ENCODE data around the gene MARCHF3. TPM values are rescaled to one million over a fixed set of nuclear protein-coding genes. Genes with fewer than 3 reads are reported as not detected.
"Not testable (repeated sequence)": the region's sequence is repeated elsewhere in the genome, so short reads cannot be mapped to it uniquely, and the experiment has no call there.

Gene MARCHF3
- total and polyA plus RNA-seq, 2 of the 13 experiments (the other 11 are each of a cell fraction or from before 2014, with no cell fraction given): 4.8 to 11.9 TPM

DNA sequence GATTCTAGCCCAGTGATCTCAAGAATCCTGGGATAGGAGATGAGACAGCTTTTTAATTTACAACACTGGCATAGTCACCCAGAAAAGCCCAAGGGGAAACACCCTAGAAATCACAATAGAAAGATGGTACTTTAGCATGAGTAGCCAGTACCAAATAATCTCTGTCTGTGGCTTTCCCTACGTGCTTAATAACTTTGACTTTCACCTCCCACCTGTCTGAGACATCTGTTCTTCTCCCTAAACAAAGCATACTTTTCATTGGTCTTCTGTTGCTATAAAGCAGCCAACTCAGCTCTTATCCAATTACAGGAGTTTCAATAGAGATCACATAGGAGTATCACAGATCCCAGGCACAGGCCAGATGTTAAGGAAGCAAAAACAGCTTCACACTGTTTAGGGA, 10.4 kb downstream of the MARCHF3 start:
- Histone ChIP-seq H4K20me1 (ENCODE audit: insufficient read depth, low read length) (no peaks in the 10 kb centered on the region), H2AFZ (ENCODE audit: low read length) (no peak overlapping the region), H3K9me3 (ENCODE audit: low read length) (no peaks in the 10 kb centered on the region), H3K9ac (ENCODE audit: insufficient read depth, low read depth, low read length) (no peak overlapping the region), H3K27ac (ENCODE audit: extremely low read length, insufficient read depth, low read length) (no peak overlapping the region), H3K27me3 (ENCODE audit: control insufficient read depth in 1 of 2, insufficient read depth in 2 of 2, low read length in 2 of 2) (no peaks in the 10 kb centered on the region), H3K36me3 (replicated peaks in 1 of 2; ENCODE audit: control insufficient read depth in 1 of 2, insufficient read depth in 2 of 2, low read length in 2 of 2) (no peaks in the 10 kb centered on the region), H3K4me3 (replicated peaks in 1 of 3; ENCODE audit: insufficient read depth in 1 of 3, low read depth in 2 of 3, low read length in 3 of 3) (no peak overlapping the region), H3K4me2 (ENCODE audit: low read depth, low read length) (no peak overlapping the region), H3K4me1 (ENCODE audit: insufficient read depth, low read length) (peaks cover 19% of the 10 kb centered on the region), H3K79me2 (ENCODE audit: insufficient read depth, low read length) (peaks cover 3% of the 10 kb centered on the region)
- ChIA-PET CTCF (ENCODE audit: low intra/inter-chr PET ratio, low total read pairs) (no interaction called here), POLR2A (interaction anchor here (1.4 kb wide), 1 partner anchor 10 kb away, joined by 5 read pairs; the partner anchor contains the start of gene MARCHF3)
- TF ChIP-seq ZBTB38 (CRISPR knock-in tag; IDR thresholded peaks at IDR 0.05) (no peak), ZNF430 (CRISPR knock-in tag; IDR thresholded peaks at IDR 0.05) (no peak), NAIF1 (CRISPR knock-in tag; IDR thresholded peaks at IDR 0.05; ENCODE audit: borderline replicate concordance) (no peak), NKX3-1 (CRISPR knock-in tag; IDR thresholded peaks at IDR 0.05) (no peak), FIP1L1 (IDR thresholded peaks at IDR 0.05; ENCODE audit: borderline replicate concordance, insufficient read depth, low read depth, low read length) (no peak), ZNF343 (CRISPR knock-in tag; IDR thresholded peaks at IDR 0.05) (no peak), ZNF12 (CRISPR knock-in tag; IDR thresholded peaks at IDR 0.05) (no peak), ZNF660 (CRISPR knock-in tag; IDR thresholded peaks at IDR 0.05; ENCODE audit: borderline replicate concordance, low read depth) (no peak), RXRB (CRISPR knock-in tag; IDR thresholded peaks at IDR 0.05; ENCODE audit: borderline replicate concordance) (no peak)
- TF ChIP-seq, protein P1, sequence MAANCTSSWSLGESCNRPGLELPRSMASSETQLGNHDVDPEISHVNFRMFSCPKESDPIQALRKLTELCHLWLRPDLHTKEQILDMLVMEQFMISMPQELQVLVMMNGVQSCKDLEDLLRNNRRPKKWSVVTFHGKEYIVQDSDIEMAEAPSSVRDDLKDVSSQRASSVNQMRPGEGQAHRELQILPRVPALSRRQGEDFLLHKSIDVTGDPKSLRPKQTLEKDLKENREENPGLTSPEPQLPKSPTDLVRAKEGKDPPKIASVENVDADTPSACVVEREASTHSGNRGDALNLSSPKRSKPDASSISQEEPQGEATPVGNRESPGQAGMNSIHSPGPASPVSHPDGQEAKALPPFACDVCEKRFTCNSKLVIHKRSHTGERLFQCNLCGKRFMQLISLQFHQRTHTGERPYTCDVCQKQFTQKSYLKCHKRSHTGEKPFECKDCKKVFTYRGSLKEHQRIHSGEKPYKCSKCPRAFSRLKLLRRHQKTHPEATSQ (CRISPR knock-in tag; IDR thresholded peaks at IDR 0.05; ENCODE audit: borderline replicate concordance): no peak
- TF ChIP-seq, protein P2, sequence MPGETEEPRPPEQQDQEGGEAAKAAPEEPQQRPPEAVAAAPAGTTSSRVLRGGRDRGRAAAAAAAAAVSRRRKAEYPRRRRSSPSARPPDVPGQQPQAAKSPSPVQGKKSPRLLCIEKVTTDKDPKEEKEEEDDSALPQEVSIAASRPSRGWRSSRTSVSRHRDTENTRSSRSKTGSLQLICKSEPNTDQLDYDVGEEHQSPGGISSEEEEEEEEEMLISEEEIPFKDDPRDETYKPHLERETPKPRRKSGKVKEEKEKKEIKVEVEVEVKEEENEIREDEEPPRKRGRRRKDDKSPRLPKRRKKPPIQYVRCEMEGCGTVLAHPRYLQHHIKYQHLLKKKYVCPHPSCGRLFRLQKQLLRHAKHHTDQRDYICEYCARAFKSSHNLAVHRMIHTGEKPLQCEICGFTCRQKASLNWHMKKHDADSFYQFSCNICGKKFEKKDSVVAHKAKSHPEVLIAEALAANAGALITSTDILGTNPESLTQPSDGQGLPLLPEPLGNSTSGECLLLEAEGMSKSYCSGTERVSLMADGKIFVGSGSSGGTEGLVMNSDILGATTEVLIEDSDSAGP (CRISPR knock-in tag; IDR thresholded peaks at IDR 0.05; ENCODE audit: borderline replicate concordance): no peak
- TF ChIP-seq, protein P3, sequence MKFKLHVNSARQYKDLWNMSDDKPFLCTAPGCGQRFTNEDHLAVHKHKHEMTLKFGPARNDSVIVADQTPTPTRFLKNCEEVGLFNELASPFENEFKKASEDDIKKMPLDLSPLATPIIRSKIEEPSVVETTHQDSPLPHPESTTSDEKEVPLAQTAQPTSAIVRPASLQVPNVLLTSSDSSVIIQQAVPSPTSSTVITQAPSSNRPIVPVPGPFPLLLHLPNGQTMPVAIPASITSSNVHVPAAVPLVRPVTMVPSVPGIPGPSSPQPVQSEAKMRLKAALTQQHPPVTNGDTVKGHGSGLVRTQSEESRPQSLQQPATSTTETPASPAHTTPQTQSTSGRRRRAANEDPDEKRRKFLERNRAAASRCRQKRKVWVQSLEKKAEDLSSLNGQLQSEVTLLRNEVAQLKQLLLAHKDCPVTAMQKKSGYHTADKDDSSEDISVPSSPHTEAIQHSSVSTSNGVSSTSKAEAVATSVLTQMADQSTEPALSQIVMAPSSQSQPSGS (CRISPR knock-in tag; IDR thresholded peaks at IDR 0.05): no peak
- ATAC-seq (no peak), DNase-seq (ENCODE audit: low spot score) (no peak), FAIRE-seq (no peak)
- intact Hi-C loops (cut with micrococcal nuclease; ENCODE audit: unreplicated experiment) (loop anchor here (10.0 kb wide), 1 partner anchor 655 kb away; no protein-coding TSS in a partner anchor), in situ Hi-C loops (cut with HindIII; ENCODE audit: extremely low pct_ligation_motif_present, low pct_unique_long_range_greater_than_20kb) (no loop called here)
- 69% methylated on average over 1 of the region's 1 CpG for WGBS (ENCODE audit: low lambda C conversion rate)
- no TSS peak for BruUV-seq (replicated peaks)

GRCh38 chr5:127016722-127017121, 13.6 kb downstream of the MARCHF3 start:
- CTCF ChIA-PET (ENCODE audit: low intra/inter-chr PET ratio, low total read pairs); in situ Hi-C loops (cut with HindIII; ENCODE audit: extremely low pct_ligation_motif_present, low pct_unique_long_range_greater_than_20kb); FAIRE-seq: not testable (repeated sequence)

More at GRCh38 chr5:127016722-127017121, 13.6 kb downstream of the MARCHF3 start:
- H3K27me3 ChIP-seq (ENCODE audit: control insufficient read depth in 1 of 2, insufficient read depth in 2 of 2, low read length in 2 of 2); POLR2A ChIA-PET; DNase-seq (ENCODE audit: low spot score); H3K4me1 ChIP-seq (ENCODE audit: insufficient read depth, low read length); H3K27ac ChIP-seq (ENCODE audit: extremely low read length, insufficient read depth, low read length); H3K79me2 ChIP-seq (ENCODE audit: insufficient read depth, low read length); ATAC-seq; H3K9ac ChIP-seq (ENCODE audit: insufficient read depth, low read depth, low read length); H4K20me1 ChIP-seq (ENCODE audit: insufficient read depth, low read length); H3K36me3 ChIP-seq (replicated peaks in 1 of 2; ENCODE audit: control insufficient read depth in 1 of 2, insufficient read depth in 2 of 2, low read length in 2 of 2); BruUV-seq (replicated peaks); H3K4me3 ChIP-seq (replicated peaks in 1 of 3; ENCODE audit: insufficient read depth in 1 of 3, low read depth in 2 of 3, low read length in 3 of 3); intact Hi-C loops (cut with micrococcal nuclease; ENCODE audit: unreplicated experiment); H2AFZ ChIP-seq (ENCODE audit: low read length); H3K9me3 ChIP-seq (ENCODE audit: low read length); H3K4me2 ChIP-seq (ENCODE audit: low read depth, low read length): not testable (repeated sequence)
- WGBS (ENCODE audit: low lambda C conversion rate): 99% methylated on average over 4 of the region's 4 CpGs
